ENCODE results near the gene SMC3.

GRCh38 chr10:110535958-110536891 lies 31.3 kb upstream of the SMC3 start:
- TF ChIP-seq CTCF (IDR thresholded peaks at IDR 0.05; ENCODE audit: poor library complexity): peak; percentile 15
- TF ChIP-seq EZH2 (IDR thresholded peaks at IDR 0.05; ENCODE audit: borderline replicate concordance): no peak

Measured in hepatocyte (in vitro differentiated cells).